AG10803 (cell line): ENCODE results near the gene ST6GALNAC4.

Experiments used
- DNase-seq: peaks from one replicate; pipeline ENCODE4 v3.0.0; 2010; ENCODE audit warnings: low read depth
- H3K4me3 ChIP-seq: 2 replicates; pipeline ENCODE4 v1.5.1; 2011; ENCODE audit warnings: mild to moderate bottlenecking, low read length, control low read depth
- TF ChIP-seq, protein P1 (sequence below): conservative IDR thresholded peaks from 2 replicates; pipeline ENCODE4 v1.5.1; 2011; ENCODE audit warnings: mild to moderate bottlenecking, low read length, control low read depth, inconsistent platforms

The ST6GALNAC4 gene

DNA sequence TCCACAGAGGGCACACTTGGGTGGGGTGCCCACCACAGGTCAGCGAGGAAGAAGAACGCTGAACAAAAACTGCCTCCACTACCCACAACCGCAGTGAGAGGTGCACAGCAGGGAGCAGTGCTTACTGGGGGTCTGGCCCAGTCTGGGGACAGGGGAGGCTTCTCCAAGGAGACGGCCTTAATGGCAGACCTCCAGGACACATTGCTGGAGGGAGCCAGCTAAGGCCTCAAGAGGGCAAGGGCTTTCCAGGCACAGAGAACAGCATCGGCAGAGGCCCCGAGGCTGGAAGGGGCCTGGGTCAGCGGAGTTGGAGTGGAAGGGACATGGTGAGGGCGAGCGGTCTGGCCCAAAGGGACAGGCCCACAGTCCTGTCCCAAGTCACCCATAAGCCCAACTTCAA, 29.1 kb upstream of the ST6GALNAC4 start:
- TF ChIP-seq, protein P1, sequence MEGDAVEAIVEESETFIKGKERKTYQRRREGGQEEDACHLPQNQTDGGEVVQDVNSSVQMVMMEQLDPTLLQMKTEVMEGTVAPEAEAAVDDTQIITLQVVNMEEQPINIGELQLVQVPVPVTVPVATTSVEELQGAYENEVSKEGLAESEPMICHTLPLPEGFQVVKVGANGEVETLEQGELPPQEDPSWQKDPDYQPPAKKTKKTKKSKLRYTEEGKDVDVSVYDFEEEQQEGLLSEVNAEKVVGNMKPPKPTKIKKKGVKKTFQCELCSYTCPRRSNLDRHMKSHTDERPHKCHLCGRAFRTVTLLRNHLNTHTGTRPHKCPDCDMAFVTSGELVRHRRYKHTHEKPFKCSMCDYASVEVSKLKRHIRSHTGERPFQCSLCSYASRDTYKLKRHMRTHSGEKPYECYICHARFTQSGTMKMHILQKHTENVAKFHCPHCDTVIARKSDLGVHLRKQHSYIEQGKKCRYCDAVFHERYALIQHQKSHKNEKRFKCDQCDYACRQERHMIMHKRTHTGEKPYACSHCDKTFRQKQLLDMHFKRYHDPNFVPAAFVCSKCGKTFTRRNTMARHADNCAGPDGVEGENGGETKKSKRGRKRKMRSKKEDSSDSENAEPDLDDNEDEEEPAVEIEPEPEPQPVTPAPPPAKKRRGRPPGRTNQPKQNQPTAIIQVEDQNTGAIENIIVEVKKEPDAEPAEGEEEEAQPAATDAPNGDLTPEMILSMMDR: no peak
- no peak for DNase-seq

DNA sequence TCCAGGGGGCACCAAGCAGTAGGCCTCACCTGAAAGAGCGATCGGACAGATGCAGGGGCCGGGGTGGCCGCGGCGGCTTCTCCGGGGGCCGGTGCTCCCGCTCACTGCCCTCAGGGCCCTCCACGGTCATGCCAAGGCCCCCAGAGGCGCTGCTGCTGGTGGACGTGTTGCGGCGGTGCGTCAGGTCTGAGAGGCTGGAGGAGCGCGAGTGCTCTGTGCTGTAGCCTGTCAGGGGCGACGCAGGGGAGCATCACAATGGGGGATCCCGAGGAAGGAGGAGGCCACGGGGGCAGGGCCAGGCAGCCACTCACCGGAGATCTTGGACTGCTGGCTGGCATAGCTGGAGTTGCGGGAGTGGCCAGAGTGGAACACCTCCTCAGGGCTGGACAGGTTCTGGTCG, 28.5 kb upstream of the ST6GALNAC4 start:
- TF ChIP-seq, protein P1: no peak
- H3K4me3 ChIP-seq: no peak overlapping the region
- DNase-seq: no peak

More for the DNA sequence above, 29.1 kb upstream of the ST6GALNAC4 start:
- no peak overlapping the region for H3K4me3 ChIP-seq

DNA sequence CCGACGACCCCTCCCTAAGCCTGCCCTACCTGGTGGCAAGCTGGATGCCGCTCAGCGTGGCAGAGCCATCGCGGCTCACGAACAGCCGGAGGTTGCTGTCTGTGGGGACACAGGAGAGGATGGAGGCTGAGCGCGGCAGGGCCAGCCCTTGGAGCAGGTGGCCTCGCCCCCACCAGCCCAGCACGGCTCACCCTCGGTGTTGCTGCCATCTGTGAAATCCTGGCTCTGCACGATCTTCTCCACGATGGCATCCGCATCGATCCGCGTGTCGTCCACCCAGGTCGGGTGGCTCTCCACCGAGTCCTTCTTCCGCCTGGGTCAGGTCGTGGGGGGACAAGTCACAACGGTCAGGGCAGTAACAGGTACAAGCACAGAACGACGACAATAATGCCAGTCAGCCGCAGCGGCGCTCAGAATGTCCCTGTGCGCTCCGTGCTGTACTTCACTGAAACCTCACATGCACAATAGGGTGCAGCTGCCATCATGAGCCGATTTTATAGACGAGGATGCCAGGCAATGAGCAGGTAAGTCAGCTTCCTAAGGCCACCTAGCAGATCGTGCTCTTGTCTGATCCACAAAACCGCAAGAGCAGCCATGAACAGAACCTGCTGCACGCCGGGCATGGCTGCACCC, 27.9 kb upstream of the ST6GALNAC4 start:
- H3K4me3 ChIP-seq: no peak overlapping the region
- no peak for DNase-seq
- TF ChIP-seq, protein P1: no peak

DNA sequence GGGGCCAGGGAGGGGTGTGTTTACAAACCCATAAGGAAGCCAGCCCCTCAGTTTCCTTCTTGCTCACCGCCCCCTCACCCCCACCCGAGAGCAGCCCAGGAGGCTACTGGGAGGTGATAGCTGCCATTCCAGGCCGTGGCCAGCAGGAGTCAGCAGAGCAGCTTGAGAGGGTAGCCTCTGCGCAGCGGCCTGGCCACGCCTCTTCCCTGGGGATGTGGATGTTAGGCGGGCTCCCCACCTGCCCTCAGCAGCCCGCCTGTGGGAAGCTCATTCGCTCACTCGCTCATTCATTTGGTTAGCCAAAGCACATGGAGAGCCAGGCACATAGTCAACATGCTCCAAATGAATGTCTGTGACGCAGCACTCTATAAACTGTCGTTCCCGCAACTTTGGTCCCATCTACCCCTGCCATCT, 26.9 kb upstream of the ST6GALNAC4 start:
- H3K4me3 ChIP-seq: no peak overlapping the region
- TF ChIP-seq, protein P1: peak; percentile 86
- DNase-seq: peak; percentile 71

DNA sequence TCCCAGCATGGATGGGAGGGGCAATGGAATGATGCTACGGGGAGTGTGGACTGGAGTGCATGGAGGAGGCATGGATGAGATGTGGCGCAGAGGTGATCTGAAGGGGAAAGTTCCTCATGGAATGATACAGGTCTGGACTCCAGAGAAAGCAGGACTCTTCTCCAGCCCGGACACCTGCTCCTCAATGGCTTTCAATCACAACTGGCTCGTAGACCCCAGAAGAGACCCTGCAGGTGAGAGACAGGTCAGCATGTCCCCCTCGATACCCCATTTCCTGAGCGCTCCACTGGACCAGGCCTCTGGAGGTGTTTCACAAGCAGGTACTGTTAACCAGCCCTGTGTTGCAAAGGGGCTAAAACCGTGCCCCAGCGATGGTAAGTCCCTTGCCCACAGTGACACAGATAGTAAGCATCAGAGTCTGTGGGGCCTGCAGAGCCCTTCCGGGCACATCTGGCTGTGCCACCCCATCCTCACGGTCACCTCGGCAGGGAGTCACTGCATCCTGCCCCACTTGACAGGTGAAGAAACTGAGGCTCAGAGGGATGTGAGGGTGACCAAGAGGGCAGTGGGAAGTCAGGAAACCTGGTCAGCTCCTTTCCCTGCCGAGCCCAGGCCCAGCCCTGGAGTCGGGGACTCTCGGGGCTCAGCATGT, 26.3 kb upstream of the ST6GALNAC4 start:
- DNase-seq: no peak
- TF ChIP-seq, protein P1: no peak
- no peak overlapping the region for H3K4me3 ChIP-seq

DNA sequence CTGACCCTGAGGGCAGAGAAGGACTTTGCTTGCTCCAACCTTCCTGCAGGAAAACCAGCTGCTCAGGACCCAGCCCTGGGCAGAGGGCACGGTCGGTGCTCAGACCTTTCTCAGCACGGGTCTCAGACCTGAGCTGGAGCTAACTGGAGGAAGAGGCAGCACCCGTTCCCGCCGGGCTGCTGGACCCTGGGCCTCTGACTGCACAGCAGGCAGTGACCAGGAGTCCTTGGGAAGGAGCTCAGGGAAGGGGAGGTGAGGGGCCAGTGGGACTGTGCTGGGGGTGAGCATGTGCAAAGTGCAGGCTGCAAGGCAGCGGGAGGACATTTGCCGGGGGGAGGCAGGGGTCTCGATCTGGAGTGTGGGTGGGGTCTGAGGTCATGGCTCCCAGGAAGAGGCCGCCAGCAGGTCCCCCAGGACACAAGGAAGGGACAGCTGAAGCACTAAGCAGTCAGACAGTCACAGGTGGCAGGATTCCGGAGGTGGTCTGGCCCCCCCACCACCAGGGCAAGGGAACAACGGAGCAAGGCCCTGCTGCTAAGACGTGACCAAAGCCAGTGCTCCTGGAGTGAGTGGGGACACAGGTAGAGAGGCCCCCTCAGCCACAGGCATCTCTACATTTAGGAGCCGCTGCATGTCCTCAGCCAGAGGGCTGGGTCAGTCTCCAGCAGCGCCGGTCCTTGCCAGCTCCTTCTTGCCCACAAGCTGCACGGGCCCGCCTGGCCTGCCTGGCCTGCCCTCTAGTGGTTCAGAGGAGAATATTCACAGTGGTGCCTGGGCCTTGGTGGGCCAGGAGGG, 25.6 kb upstream of the ST6GALNAC4 start:
- H3K4me3 ChIP-seq: no peak overlapping the region
- TF ChIP-seq, protein P1: peak; percentile 77
- DNase-seq: peak; percentile 68

DNA sequence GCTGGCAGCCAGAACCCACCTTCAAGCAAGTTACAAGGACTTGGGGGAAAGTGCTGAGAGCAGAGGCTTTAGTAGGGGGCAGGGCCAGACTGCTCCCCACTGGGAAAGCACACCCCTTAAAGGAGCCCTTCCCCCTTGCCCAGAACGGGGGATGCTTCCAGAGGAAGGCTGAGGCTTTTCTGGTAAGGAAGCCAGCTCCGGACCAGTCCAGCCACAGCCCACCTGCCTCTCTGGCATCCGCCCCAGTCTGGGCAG, 25.0 kb upstream of the ST6GALNAC4 start:
- DNase-seq: no peak
- TF ChIP-seq, protein P1: no peak
- no peak overlapping the region for H3K4me3 ChIP-seq
